ENCODE data around the gene C2CD4B. TPM values are rescaled to one million over a fixed set of nuclear protein-coding genes. Genes with fewer than 3 reads are reported as not detected.

The C2CD4B gene
- 0.13 and 0.22 TPM in 2 replicates for total RNA-seq (2021)
- long read RNA-seq: 0 reads

DNA sequence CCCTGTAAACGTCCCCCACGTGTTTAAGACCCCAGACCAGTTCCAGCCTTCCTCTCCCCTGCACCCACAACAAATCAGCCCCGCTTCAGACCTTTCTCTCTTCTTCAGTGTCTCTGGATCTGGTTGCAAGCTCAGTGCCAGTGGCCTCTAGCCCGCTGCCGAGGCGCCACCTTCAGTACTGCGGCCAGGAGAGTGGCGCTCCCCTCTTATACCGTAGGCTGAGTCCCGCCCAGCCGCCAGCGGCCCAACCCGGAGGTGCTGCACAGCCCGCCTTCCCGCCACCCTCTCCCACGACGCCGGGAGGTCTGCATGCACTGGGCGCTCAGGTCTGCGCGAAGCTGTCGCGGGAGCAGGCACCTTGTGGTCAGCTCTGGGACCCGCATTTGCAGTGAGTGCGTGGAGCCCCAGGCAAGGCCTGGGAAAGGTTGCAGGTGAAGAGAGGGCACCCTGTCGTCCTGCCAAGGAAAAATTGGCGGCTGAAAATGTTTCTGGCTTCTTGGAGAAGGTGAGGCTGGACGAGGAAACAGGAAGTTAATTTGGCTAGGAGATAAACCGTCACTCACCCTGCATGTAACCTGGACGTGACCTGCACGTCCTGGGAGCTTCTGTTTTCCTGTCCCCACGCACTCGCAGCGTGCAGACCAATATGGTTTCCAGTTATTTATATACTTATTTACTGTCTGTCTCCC lies at the start of gene C2CD4B:
C2CD4B (minus strand) TSS at position 182 of the 689 bp plus-strand sequence. CDS start 301 bp downstream, outside the sequence.
- no peak within 1 kb of the TSS for H2BK120ac ChIP-seq (ENCODE audit: low read depth, low read length, poor library complexity, severe bottlenecking)
- H3K9me3 ChIP-seq (ENCODE audit: control insufficient read depth, low read depth, low read length): no peaks in the 10 kb centered on the region
- no peak within 1 kb of the TSS for H2AFZ ChIP-seq (ENCODE audit: low read length)
- peak within 1 kb of the TSS; percentile 64 to 84 for H3K4me3 Mint-ChIP-seq
- H3K9ac ChIP-seq (ENCODE audit: extremely low read depth, insufficient read length, low read length): no peak within 1 kb of the TSS
- H2BK20ac ChIP-seq (ENCODE audit: low read depth, low read length, poor library complexity, severe bottlenecking): no peak within 1 kb of the TSS
- H3K27me3 Mint-ChIP-seq (ENCODE audit: low read depth): peaks cover 72% of the 10 kb centered on the region
- peaks cover 0 to 3% of the 10 kb centered on the region in 2 experiments; a peak in 1 of 5 replicates for H3K9me3 Mint-ChIP-seq
- H2BK5ac ChIP-seq (ENCODE audit: insufficient read length, low read length): no peak within 1 kb of the TSS
- peak within 1 kb of the TSS; percentile 39 for H3K4me2 ChIP-seq (ENCODE audit: insufficient read depth, insufficient read length, low read length)
- TF ChIP-seq, protein P1, sequence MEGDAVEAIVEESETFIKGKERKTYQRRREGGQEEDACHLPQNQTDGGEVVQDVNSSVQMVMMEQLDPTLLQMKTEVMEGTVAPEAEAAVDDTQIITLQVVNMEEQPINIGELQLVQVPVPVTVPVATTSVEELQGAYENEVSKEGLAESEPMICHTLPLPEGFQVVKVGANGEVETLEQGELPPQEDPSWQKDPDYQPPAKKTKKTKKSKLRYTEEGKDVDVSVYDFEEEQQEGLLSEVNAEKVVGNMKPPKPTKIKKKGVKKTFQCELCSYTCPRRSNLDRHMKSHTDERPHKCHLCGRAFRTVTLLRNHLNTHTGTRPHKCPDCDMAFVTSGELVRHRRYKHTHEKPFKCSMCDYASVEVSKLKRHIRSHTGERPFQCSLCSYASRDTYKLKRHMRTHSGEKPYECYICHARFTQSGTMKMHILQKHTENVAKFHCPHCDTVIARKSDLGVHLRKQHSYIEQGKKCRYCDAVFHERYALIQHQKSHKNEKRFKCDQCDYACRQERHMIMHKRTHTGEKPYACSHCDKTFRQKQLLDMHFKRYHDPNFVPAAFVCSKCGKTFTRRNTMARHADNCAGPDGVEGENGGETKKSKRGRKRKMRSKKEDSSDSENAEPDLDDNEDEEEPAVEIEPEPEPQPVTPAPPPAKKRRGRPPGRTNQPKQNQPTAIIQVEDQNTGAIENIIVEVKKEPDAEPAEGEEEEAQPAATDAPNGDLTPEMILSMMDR (conservative IDR thresholded peaks at IDR 0.05): peak; percentile 12; the same call in 1 of the 3 replicates
- H4K20me1 ChIP-seq (ENCODE audit: control insufficient read depth, insufficient read depth, insufficient read length): no peaks in the 10 kb centered on the region
- WGBS (ENCODE audit: extremely low coverage, insufficient read length, low lambda C conversion rate): no CpG with 5 or more reads among the region's 34 CpGs
- no peak within 1 kb of the TSS for H4K91ac ChIP-seq (ENCODE audit: insufficient read length, low read depth, low read length)
- H3T11ph ChIP-seq (ENCODE audit: low read length): no peak within 1 kb of the TSS
- no peak within 1 kb of the TSS for H3K27ac Mint-ChIP-seq
- H3K36me3 Mint-ChIP-seq (ENCODE audit: insufficient read depth in 1 of 3, low read depth in 3 of 3): no peaks in the 10 kb centered on the region
- no peaks in the 10 kb centered on the region for H3K4me1 ChIP-seq (ENCODE audit: insufficient read depth, low read length)
- H3K18ac ChIP-seq (ENCODE audit: insufficient read length, low read depth, low read length): no peak within 1 kb of the TSS
- H3K56ac ChIP-seq (ENCODE audit: insufficient read length, low read depth, low read length): no peak within 1 kb of the TSS
- no peak within 1 kb of the TSS for H3K27ac ChIP-seq (ENCODE audit: insufficient read length, low read depth, low read length)
- peaks cover 12% of the 10 kb centered on the region for H3K23me2 ChIP-seq (ENCODE audit: insufficient read length, low read depth, low read length, poor library complexity, severe bottlenecking)
- H3K23ac ChIP-seq (ENCODE audit: insufficient read length, low read depth, low read length): no peak within 1 kb of the TSS
- peak; percentile 82 for DNase-seq
- H3K4me1 Mint-ChIP-seq: peaks cover 11 to 13% of the 10 kb centered on the region in 2 experiments
- H2AK5ac ChIP-seq (ENCODE audit: insufficient read length, low read length): no peak within 1 kb of the TSS
- no peak within 1 kb of the TSS for H2BK15ac ChIP-seq (ENCODE audit: low read depth, low read length)
- no peak within 1 kb of the TSS for H4K8ac ChIP-seq (replicated peaks; ENCODE audit: insufficient read length, low read depth, low read length)
- H2BK12ac ChIP-seq (ENCODE audit: insufficient read length, low read depth, low read length): no peak within 1 kb of the TSS
- no peaks in the 10 kb centered on the region for H3K79me2 ChIP-seq (ENCODE audit: insufficient read depth, low read length)
- no peak within 1 kb of the TSS for H3K4ac ChIP-seq (ENCODE audit: low read depth, low read length)
- H3K14ac ChIP-seq (ENCODE audit: insufficient read depth, low read length): no peak within 1 kb of the TSS
- H3K27me3 ChIP-seq (ENCODE audit: insufficient read depth, low read length): peaks cover 24% of the 10 kb centered on the region; the same call in 1 of the 2 replicates
- no peak within 1 kb of the TSS for H4K5ac ChIP-seq (ENCODE audit: insufficient read length, low read depth, low read length)
- H3K79me1 ChIP-seq (ENCODE audit: insufficient read depth, low read depth, low read length, poor library complexity, severe bottlenecking): no peaks in the 10 kb centered on the region
